WTC11 (cell line): ENCODE measurements around the gene NOL4L.

ENCODE experiments used
- ATF3 ChIP-seq: sonication (generic); formaldehyde crosslinking; conservative IDR thresholded peaks from 2 replicates; pipeline ENCODE4 v1.8.1; 2022; ENCODE audit warnings: mild to moderate bottlenecking, missing genetic modification reagents
- CTCF ChIP-seq: fragments of 200-600 bp; IDR thresholded peaks from 2 replicates; pipeline ENCODE4 v1.8.0; 2022; ENCODE audit warnings: antibody characterized with exemption
- ESRRA ChIP-seq: sonication (generic); formaldehyde crosslinking; IDR thresholded peaks from 2 replicates; pipeline ENCODE4 v1.8.1; 2022; ENCODE audit warnings: mild to moderate bottlenecking, missing genetic modification reagents, borderline replicate concordance
- FOXP4 ChIP-seq: sonication (generic); formaldehyde crosslinking; IDR thresholded peaks from 2 replicates; pipeline ENCODE4 v1.8.0; 2022; ENCODE audit warnings: mild to moderate bottlenecking, missing genetic modification reagents
- MLX ChIP-seq: sonication (generic); formaldehyde crosslinking; IDR thresholded peaks from 2 replicates; pipeline ENCODE4 v1.8.1; 2023; ENCODE audit warnings: mild to moderate bottlenecking, missing genetic modification reagents, moderate library complexity
- NFE2L1 ChIP-seq: sonication (generic); formaldehyde crosslinking; IDR thresholded peaks from 2 replicates; pipeline ENCODE4 v1.8.1; 2023; ENCODE audit warnings: missing genetic modification reagents
- RORB ChIP-seq: fragments of 250-450 bp; sonication (Bioruptor Pico); IDR thresholded peaks from 2 replicates; pipeline ENCODE4 v1.9.0; 2021; ENCODE audit warnings: mild to moderate bottlenecking
- SMAD3 ChIP-seq: sonication (generic); formaldehyde crosslinking; IDR thresholded peaks from 2 replicates; pipeline ENCODE4 v1.8.0; 2022; ENCODE audit warnings: missing genetic modification reagents, mild to moderate bottlenecking, borderline replicate concordance
- TEAD4 ChIP-seq: sonication (generic); formaldehyde crosslinking; IDR thresholded peaks from 2 replicates; pipeline ENCODE4 v1.8.0; 2022; ENCODE audit warnings: mild to moderate bottlenecking, missing genetic modification reagents
- USF1 ChIP-seq: sonication (generic); formaldehyde crosslinking; IDR thresholded peaks from 2 replicates; pipeline ENCODE4 v1.8.0; 2022; ENCODE audit warnings: mild to moderate bottlenecking, missing genetic modification reagents
- TF ChIP-seq, protein P1 (sequence below): sonication (generic); formaldehyde crosslinking; IDR thresholded peaks from 2 replicates; pipeline ENCODE4 v1.8.1; 2023; ENCODE audit warnings: mild to moderate bottlenecking, missing genetic modification reagents, moderate library complexity

DNA sequence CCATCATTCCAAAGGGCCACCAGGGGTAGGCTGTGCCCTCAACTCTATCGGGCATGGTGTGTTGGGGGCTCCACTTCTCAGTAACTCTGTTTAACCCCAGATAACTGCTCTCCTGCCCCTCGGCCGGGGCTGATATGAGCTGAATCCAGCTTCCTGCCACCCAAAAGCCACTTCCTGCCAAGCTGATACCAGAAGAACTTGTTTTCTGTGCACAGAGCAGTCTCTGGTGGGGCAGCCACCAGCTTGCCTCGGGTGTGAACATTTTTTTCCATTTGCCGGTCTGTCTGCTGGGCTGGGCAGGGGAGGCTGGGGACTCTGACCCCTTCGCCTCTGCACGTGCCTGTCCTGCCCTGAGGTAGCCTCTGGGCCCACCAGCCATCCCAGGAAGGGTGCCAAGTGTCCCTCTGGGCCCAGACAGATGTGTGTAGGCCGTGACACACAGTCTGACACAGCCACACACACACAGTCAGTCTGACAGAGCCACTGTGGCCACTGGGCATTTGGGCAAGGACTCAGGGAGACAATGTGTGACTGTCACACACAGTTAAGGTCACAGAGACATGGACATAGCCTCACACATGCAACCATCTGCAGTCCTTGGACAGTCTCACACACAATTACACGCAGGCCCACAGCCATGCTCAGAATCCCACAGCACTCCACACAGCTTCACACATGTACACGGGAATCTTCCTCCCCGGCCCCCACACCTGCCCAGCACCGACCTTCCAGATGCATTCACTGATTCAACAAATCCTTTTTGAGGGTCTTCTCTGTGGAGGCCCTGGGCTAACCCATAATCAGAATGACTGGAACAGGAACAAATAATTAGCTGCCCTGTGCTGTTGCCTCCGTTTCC, 45.1 kb downstream of the NOL4L start:
- TF ChIP-seq SMAD3 = no peak
- TF ChIP-seq ESRRA (CRISPR knock-in tag) = no peak
- no peak for TF ChIP-seq CTCF
- no peak for TF ChIP-seq TEAD4 (CRISPR knock-in tag)
- TF ChIP-seq, protein P1, sequence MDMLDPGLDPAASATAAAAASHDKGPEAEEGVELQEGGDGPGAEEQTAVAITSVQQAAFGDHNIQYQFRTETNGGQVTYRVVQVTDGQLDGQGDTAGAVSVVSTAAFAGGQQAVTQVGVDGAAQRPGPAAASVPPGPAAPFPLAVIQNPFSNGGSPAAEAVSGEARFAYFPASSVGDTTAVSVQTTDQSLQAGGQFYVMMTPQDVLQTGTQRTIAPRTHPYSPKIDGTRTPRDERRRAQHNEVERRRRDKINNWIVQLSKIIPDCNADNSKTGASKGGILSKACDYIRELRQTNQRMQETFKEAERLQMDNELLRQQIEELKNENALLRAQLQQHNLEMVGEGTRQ (CRISPR knock-in tag) = no peak
- TF ChIP-seq RORB (CRISPR knock-in tag) = no peak
- TF ChIP-seq NFE2L1 (CRISPR knock-in tag) = no peak
- no peak for TF ChIP-seq ATF3 (CRISPR knock-in tag)
- no peak for TF ChIP-seq MLX (CRISPR knock-in tag)
- no peak for TF ChIP-seq FOXP4 (CRISPR knock-in tag)
- TF ChIP-seq USF1 (CRISPR knock-in tag) = no peak
